BJ (cell line): Measurements from ENCODE around the gene MDM4. TPM values are rescaled to one million over a fixed set of nuclear protein-coding genes. Genes with fewer than 3 reads are reported as not detected.

Source experiments
- CTCF ChIA-PET: fragments of 350-600 bp; formaldehyde crosslinking; extraction: SDS; loops from one replicate; lab custom pipeline; 2021; ENCODE audit warnings: antibody characterized with exemption, inconsistent platforms; lab: Yijun Ruan, JAX
- POLR2A ChIA-PET: fragments of 300-600 bp; sonication (Branson Sonifier 250); formaldehyde crosslinking; extraction: SDS; loops from one replicate; lab custom pipeline; 2021; ENCODE audit warnings: antibody characterized with exemption; lab: Charles Lee
- DNase-seq: peaks from one replicate; pipeline ENCODE4 v3.0.0-alpha.2; 2011; ENCODE audit warnings: low read depth
- H3K27me3 ChIP-seq: 2 replicates; pipeline ENCODE4 v1.6.0; 2011; ENCODE audit warnings: low read length; ENCODE audit not compliant: control insufficient read depth, insufficient read depth
- H3K36me3 ChIP-seq: 2 replicates; pipeline ENCODE4 v1.5.1; 2011; ENCODE audit warnings: low read length; ENCODE audit not compliant: control insufficient read depth, insufficient read depth
- H3K4me3 ChIP-seq: 2 replicates; pipeline ENCODE4 v1.5.1; 2011; ENCODE audit warnings: low read depth, mild to moderate bottlenecking, control low read depth, low read length
- polyA plus RNA-seq: library from polyadenylated mRNA; depleted of rRNA; stranded (reverse); fragments of >200 nt; gene quantifications from 2 replicates; pipeline ENCODE4 v1.2.3, GENCODE V29; 2011
- TF ChIP-seq, protein P1 (sequence below): IDR thresholded peaks from 2 replicates; pipeline ENCODE4 v1.5.1; 2011; ENCODE audit warnings: low read depth, mild to moderate bottlenecking, control low read depth, inconsistent platforms, low read length, moderate library complexity; ENCODE audit not compliant: insufficient read depth

Gene MDM4
- polyA plus RNA-seq, 1 experiment: 7.4 TPM

DNA sequence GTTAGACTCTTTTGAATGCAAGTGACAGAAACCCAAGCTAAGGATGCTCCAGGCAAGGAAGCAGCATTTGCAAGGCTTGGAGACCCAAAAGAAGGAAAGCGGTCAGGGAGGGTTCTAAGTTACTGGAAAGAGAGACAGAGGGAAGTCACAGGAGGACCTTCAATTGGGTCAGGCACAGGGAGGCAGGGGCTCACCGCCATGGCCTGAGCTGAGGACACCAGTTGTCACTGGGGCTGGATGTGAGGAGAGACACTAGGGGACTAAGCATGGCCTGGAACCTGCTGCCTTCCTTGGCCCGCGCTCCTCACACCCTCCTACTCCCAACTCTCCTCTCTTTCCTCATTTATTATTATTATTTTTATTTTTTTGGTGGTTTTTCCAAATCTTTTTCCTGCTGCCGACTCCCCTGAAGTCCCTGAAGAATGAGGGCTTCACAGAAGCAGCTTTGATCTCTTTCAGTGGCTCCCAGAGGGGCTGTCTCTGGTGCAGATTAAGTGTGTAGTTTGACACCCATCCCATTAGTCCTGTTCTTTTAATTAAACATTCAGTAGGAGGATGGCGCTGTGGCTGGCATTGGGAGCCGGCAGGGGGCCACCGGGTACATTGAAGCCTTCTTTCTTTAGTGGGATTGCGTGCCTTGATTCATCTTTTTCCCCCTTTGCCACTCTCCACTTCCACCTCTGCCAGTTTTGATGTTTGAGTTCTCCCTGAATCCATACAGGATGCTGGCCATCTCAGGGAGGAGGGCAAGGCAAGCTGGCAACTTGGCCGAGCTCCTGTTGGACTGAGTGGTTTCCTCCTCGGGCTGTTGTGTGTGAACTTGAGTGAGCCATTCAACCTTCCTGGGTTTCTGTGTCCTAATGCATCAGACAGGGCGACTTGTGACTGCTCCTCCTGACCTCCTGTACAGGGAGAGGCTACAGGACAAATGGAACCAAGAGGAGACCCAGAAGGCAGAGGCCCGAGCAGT is 59.3 kb downstream of the MDM4 start:
- H3K4me3 ChIP-seq: no peak overlapping the region
- no peak for DNase-seq
- TF ChIP-seq, protein P1, sequence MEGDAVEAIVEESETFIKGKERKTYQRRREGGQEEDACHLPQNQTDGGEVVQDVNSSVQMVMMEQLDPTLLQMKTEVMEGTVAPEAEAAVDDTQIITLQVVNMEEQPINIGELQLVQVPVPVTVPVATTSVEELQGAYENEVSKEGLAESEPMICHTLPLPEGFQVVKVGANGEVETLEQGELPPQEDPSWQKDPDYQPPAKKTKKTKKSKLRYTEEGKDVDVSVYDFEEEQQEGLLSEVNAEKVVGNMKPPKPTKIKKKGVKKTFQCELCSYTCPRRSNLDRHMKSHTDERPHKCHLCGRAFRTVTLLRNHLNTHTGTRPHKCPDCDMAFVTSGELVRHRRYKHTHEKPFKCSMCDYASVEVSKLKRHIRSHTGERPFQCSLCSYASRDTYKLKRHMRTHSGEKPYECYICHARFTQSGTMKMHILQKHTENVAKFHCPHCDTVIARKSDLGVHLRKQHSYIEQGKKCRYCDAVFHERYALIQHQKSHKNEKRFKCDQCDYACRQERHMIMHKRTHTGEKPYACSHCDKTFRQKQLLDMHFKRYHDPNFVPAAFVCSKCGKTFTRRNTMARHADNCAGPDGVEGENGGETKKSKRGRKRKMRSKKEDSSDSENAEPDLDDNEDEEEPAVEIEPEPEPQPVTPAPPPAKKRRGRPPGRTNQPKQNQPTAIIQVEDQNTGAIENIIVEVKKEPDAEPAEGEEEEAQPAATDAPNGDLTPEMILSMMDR: no peak
- no peaks in the 10 kb centered on the region for H3K27me3 ChIP-seq
- ChIA-PET POLR2A (no interaction called here), CTCF (interaction anchor here (1.2 to 19.4 kb wide), 5 partner anchors 10 to 233 kb away, joined by 4 to 260 read pairs (median 7); no protein-coding TSS in a partner anchor)
- no peaks in the 10 kb centered on the region for H3K36me3 ChIP-seq

DNA sequence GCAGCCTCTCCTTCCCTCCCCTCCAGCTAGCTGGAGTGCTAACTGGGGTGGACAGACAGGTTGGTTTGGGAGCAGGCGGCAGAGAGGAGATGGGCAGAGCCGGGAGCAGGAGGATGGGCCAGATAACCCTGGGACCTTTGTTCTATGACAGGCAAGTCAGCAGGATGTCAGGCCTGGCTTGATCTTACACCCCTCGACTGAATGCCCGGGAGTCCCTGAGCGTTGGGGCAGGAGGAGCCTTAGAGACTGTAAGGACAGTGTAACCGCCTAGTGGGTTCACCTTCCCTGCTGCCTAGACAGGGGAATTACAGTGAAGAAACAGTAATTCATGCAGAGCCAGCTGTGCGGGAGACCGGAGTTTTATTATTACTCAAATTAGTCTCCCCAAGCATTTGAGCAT is 60.2 kb downstream of the MDM4 start:
- CTCF ChIA-PET: interaction anchor here (1.6 to 19.4 kb wide), 2 partner anchors 10 to 232 kb away, joined by 5 to 260 read pairs; no protein-coding TSS in a partner anchor

DNA sequence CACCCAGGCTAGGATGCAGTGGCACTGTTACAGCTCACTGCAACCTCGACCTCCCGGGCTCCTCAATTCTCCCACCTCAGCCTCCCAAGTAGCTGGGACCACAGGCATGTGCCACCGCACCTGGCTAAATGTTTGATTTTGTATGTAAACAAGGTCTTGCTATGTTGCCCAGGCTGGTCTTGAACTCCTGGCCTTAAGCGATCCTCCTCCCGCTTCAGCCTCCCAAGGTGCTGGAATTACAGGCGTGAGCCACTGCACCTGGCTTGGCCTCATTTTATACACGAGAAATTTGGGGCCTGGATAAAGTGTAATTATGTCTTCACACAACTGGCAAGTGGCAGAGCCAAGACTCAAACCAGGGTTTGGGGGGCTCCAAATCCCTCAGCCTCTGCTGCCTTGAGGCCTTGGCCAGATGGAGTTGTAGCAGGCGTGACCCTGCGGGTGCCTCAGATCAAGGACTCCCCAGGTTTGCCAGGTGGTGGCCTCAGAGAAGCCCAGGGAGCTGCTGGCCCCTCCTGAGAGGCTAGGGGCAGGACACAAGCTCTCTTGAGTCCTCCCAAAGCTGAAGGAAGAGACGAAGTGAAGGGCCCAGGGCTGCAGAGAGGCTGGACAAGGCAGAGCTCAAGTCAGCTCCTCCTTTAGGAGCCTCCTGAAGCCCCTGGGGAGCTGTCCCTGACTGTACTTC is 61.7 kb downstream of the MDM4 start:
- no peak overlapping the region for H3K4me3 ChIP-seq
- CTCF ChIA-PET: interaction anchor here (1.3 to 1.8 kb wide), 3 partner anchors 12 to 186 kb away, joined by 3 to 9 read pairs (median 5); no protein-coding TSS in a partner anchor
- no peaks in the 10 kb centered on the region for H3K36me3 ChIP-seq
- H3K27me3 ChIP-seq: no peaks in the 10 kb centered on the region
- TF ChIP-seq, protein P1: no peak
- no peak for DNase-seq
- POLR2A ChIA-PET: no interaction called here

More for the DNA sequence above, 60.2 kb downstream of the MDM4 start:
- Histone ChIP-seq H3K27me3 (no peaks in the 10 kb centered on the region), H3K4me3 (no peak overlapping the region), H3K36me3 (no peaks in the 10 kb centered on the region)
- TF ChIP-seq, protein P1: no peak
- POLR2A ChIA-PET: no interaction called here
- DNase-seq: no peak

DNA sequence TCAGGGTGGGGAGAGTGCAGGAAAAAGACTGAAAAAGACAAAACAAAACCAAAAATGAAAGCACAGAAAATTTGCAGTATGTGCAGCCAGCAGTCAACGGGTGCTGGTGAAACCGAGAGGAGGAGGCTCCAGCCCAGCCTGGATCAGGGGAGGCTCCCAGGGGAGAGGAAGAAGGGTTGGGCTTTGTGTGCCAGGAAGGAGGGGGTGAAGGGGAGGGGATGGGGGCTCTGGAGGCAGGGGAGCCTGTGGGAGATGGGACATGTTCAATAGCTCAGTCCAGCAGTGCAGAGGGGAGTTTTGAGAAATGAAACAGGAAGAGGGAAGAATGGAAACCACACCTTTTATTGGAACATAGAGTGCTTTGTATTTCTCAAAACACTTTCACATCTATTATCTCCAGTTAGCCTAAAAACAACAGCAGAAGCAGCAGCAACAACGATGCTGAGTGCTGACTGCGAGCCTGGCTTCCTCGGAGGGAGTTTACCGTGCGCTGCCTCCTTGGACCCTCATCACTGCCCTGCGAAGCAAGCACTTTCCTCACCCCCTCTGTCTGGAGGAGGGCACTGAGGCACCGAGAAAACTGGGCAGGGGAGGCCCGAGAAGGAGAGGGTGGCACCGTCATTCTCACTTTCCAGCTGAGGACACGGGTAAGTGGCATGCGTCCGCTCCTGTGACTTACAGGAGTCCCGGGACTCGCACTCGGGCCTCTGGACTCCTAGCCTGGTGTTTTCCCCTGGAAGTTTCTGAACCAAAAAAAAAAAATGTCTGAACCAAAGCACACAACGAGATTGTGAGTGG is 62.9 kb downstream of the MDM4 start:
- TF ChIP-seq, protein P1: no peak
- ChIA-PET POLR2A (no interaction called here), CTCF (interaction anchor here (1.1 to 1.8 kb wide), 4 partner anchors 11 to 228 kb away, joined by 3 to 9 read pairs (median 6); no protein-coding TSS in a partner anchor)
- H3K4me3 ChIP-seq: no peak overlapping the region
- no peaks in the 10 kb centered on the region for H3K36me3 ChIP-seq
- no peak for DNase-seq
- no peaks in the 10 kb centered on the region for H3K27me3 ChIP-seq
